IMR-90 (cell line): Measurements from ENCODE around the gene ARL14. TPM values are rescaled to one million over a fixed set of nuclear protein-coding genes. Genes with fewer than 3 reads are reported as not detected.
A peak's percentile ranks its signal among the peaks of the same experiment; 100 is the strongest.

ENCODE experiments used
- ATAC-seq: fragments of 200-7000 bp; cut with Tn5 transposase; 2 replicates; pipeline ENCODE4 v1.9.1; 2020; ENCODE audit warnings: low read depth, mild to moderate bottlenecking, moderate library complexity
- BruUV-seq: library from RNA; stranded (reverse); fragments of 400-500 nt; replicated peaks from 2 replicates; lab custom pipeline; 2021; lab: Mats Ljungman, UMichigan
- CTCF ChIA-PET: fragments of 300-600 bp; formaldehyde crosslinking; extraction: SDS; loops from one replicate; lab custom pipeline; 2021; ENCODE audit warnings: antibody characterized with exemption; lab: Yijun Ruan, JAX
- POLR2A ChIA-PET: fragments of 300-600 bp; sonication (Branson Sonifier 250); formaldehyde crosslinking; loops from one replicate; lab custom pipeline; 2022; ENCODE audit warnings: antibody characterized with exemption; ENCODE audit not compliant: unreplicated experiment; lab: Charles Lee
- DNase-seq: peaks from one replicate; pipeline ENCODE4 v3.0.0; 2013
- H2AFZ ChIP-seq: replicated peaks from 2 replicates; pipeline ENCODE3; 2013; ENCODE audit warnings: low read length, mild to moderate bottlenecking; ENCODE audit not compliant: poor library complexity
- H2AK5ac ChIP-seq: 2 replicates; pipeline ENCODE4 v1.6.1; 2013; ENCODE audit warnings: low read depth, low read length, inconsistent platforms
- H2AK9ac ChIP-seq: replicated peaks from 2 replicates; pipeline ENCODE3; 2013; ENCODE audit warnings: mild to moderate bottlenecking, low read depth, low read length, moderate library complexity; ENCODE audit not compliant: poor library complexity
- H2BK120ac ChIP-seq: 2 replicates; pipeline ENCODE4 v1.6.1; 2013; ENCODE audit warnings: low read depth, low read length, inconsistent platforms
- H2BK15ac ChIP-seq: 3 replicates; pipeline ENCODE4 v1.6.1; 2013; ENCODE audit warnings: low read depth, low read length, inconsistent platforms
- H2BK20ac ChIP-seq: 2 replicates; pipeline ENCODE4 v1.6.1; 2013; ENCODE audit warnings: low read depth, mild to moderate bottlenecking, inconsistent platforms, low read length, moderate library complexity
- H2BK5ac ChIP-seq: 2 replicates; pipeline ENCODE4 v1.6.1; 2013; ENCODE audit warnings: mild to moderate bottlenecking, low read depth, low read length, inconsistent platforms; ENCODE audit not compliant: poor library complexity, severe bottlenecking
- H3K14ac ChIP-seq: replicated peaks from 2 replicates; pipeline ENCODE4 v1.6.1; 2013; ENCODE audit warnings: low read depth, low read length, inconsistent platforms
- H3K18ac ChIP-seq: 2 replicates; pipeline ENCODE4 v1.6.1; 2013; ENCODE audit warnings: low read depth, low read length, control low read depth
- H3K23ac ChIP-seq: 2 replicates; pipeline ENCODE4 v1.6.1; 2013; ENCODE audit warnings: low read depth, low read length, inconsistent platforms
- H3K27ac ChIP-seq: 2 replicates; pipeline ENCODE4 v1.5.1; 2013; ENCODE audit warnings: mild to moderate bottlenecking, control low read depth, low read length; ENCODE audit not compliant: insufficient read depth
- H3K27me3 ChIP-seq: 2 replicates; pipeline ENCODE4 v1.6.1; 2013; ENCODE audit warnings: low read length; ENCODE audit not compliant: control insufficient read depth, insufficient read depth
- H3K36me3 ChIP-seq: 2 replicates; pipeline ENCODE4 v1.6.1; 2013; ENCODE audit warnings: low read length, mixed read lengths; ENCODE audit not compliant: control insufficient read depth, insufficient read depth
- H3K4ac ChIP-seq: 2 replicates; pipeline ENCODE4 v1.6.1; 2013; ENCODE audit warnings: low read depth, low read length, inconsistent platforms
- H3K4me1 ChIP-seq: 2 replicates; pipeline ENCODE4 v1.6.1; 2013; ENCODE audit warnings: low read length, mixed read lengths; ENCODE audit not compliant: control insufficient read depth, insufficient read depth
- H3K4me2 ChIP-seq: 2 replicates; pipeline ENCODE4 v1.6.1; 2013; ENCODE audit warnings: low read depth, mild to moderate bottlenecking, control low read depth, low read length, moderate library complexity
- H3K4me3 ChIP-seq: 2 replicates; pipeline ENCODE4 v1.5.1; 2013; ENCODE audit warnings: low read depth, mild to moderate bottlenecking, control low read depth, low read length, moderate library complexity; ENCODE audit not compliant: insufficient read depth
- H3K56ac ChIP-seq: 2 replicates; pipeline ENCODE4 v1.6.1; 2013; ENCODE audit warnings: low read length, inconsistent platforms; ENCODE audit not compliant: insufficient read depth; ENCODE audit errors: extremely low read depth
- H3K79me1 ChIP-seq, 2 experiments: 2 replicates each; pipeline ENCODE4 v1.6.1; 2013; ENCODE audit warnings: low read length in 2 of 2, inconsistent platforms in 1 of 2, low read depth in 1 of 2
- H3K9ac ChIP-seq: 2 replicates; pipeline ENCODE4 v1.6.1; 2013; ENCODE audit warnings: low read depth, low read length, control low read depth
- H3K9me1 ChIP-seq: 2 replicates; pipeline ENCODE4 v1.6.1; 2013; ENCODE audit warnings: low read length, inconsistent platforms; ENCODE audit not compliant: insufficient read depth
- H3K9me3 ChIP-seq: 2 replicates; pipeline ENCODE4 v1.6.1; 2013; ENCODE audit warnings: low read length; ENCODE audit not compliant: control insufficient read depth, insufficient read depth
- H4K20me1 ChIP-seq: 2 replicates; pipeline ENCODE4 v1.6.1; 2013; ENCODE audit warnings: low read length, inconsistent platforms; ENCODE audit not compliant: insufficient read depth
- H4K5ac ChIP-seq: 2 replicates; pipeline ENCODE4 v1.6.1; 2013; ENCODE audit warnings: mild to moderate bottlenecking, low read depth, low read length, control low read depth
- H4K8ac ChIP-seq, 2 experiments: 2 replicates each; pipeline ENCODE4 v1.6.1; 2013; ENCODE audit warnings: low read depth in 2 of 2, low read length in 2 of 2, control low read depth in 1 of 2, inconsistent platforms in 1 of 2
- H4K91ac ChIP-seq: 2 replicates; pipeline ENCODE4 v1.6.1; 2013; ENCODE audit warnings: low read depth, low read length, inconsistent platforms; ENCODE audit not compliant: insufficient read depth
- BHLHE40 ChIP-seq: fragments of 150-350 bp; IDR thresholded peaks from 2 replicates; pipeline ENCODE4 v1.6.1; 2016; ENCODE audit warnings: mild to moderate bottlenecking, low read depth, low read length
- CEBPB ChIP-seq: IDR thresholded peaks from 2 replicates; pipeline ENCODE4 v1.6.1; 2012; ENCODE audit warnings: low read depth, low read length, improper control_type of control experiment
- CHD1 ChIP-seq: IDR thresholded peaks from 2 replicates; pipeline ENCODE4 v1.6.1; 2012; ENCODE audit warnings: low read depth, low read length, improper control_type of control experiment
- FOS ChIP-seq: fragments of 150-350 bp; IDR thresholded peaks from 2 replicates; pipeline ENCODE4 v1.6.1; 2016; ENCODE audit warnings: low read depth, low read length
- POLR2A ChIP-seq: IDR thresholded peaks from 2 replicates; pipeline ENCODE4 v1.6.1; 2012; ENCODE audit warnings: mild to moderate bottlenecking, low read depth, low read length
- RAD21 ChIP-seq: IDR thresholded peaks from 2 replicates; pipeline ENCODE4 v1.6.1; 2012; ENCODE audit warnings: low read length, improper control_type of control experiment
- RCOR1 ChIP-seq: IDR thresholded peaks from 2 replicates; pipeline ENCODE4 v1.6.1; 2012; ENCODE audit warnings: mild to moderate bottlenecking, low read length, improper control_type of control experiment; ENCODE audit not compliant: insufficient replicate concordance
- RFX5 ChIP-seq: IDR thresholded peaks from 2 replicates; pipeline ENCODE4 v1.8.0; 2012; ENCODE audit warnings: low read depth, mild to moderate bottlenecking, low read length, moderate library complexity
- SMC3 ChIP-seq: fragments of 150-350 bp; IDR thresholded peaks from 2 replicates; pipeline ENCODE4 v1.6.1; 2016; ENCODE audit warnings: low read depth, mild to moderate bottlenecking, antibody characterized with exemption, low read length, moderate library complexity
- WGBS, 2 experiments: methylation state at CpG; one replicate each; pipeline versions ENCODE4 v1.1.5 to v1.1.7; 2013; ENCODE audit warnings: missing lambda C conversion rate in 2 of 2; ENCODE audit not compliant: insufficient read length in 1 of 2; ENCODE audit errors: extremely low coverage in 2 of 2; 5-methylcytosine and 5-hydroxymethylcytosine counted together
- dilution Hi-C: fragments of 300-500 bp; cut with HindIII; formaldehyde crosslinking; loops from one replicate; pipeline ENCODE4 v1.14.3; 2018; ENCODE audit warnings: low sequenced_read_pairs; ENCODE audit not compliant: unreplicated experiment
- in situ Hi-C: fragments of 300-500 bp; cut with MboI; formaldehyde crosslinking; loops from 3 replicates; pipeline ENCODE4 v1.14.3; 2019; ENCODE audit warnings: low sequenced_read_pairs, inconsistent platforms, mixed read lengths
- intact Hi-C: fragments of 100-400 bp; cut with micrococcal nuclease; formaldehyde crosslinking; loops from 2 replicates; pipeline ENCODE4 v1.10.0; 2022
- polyA plus RNA-seq, 3 experiments: library from polyadenylated mRNA; depleted of rRNA; stranded (reverse); fragments of >200 nt; gene quantifications; 2 replicates each; pipeline ENCODE4 v1.2.3, GENCODE V29; 2012; ENCODE audit warnings: low replicate concordance in 1 of 3
- total RNA-seq: library from RNA; depleted of rRNA; stranded (reverse); fragments of >200 nt; gene quantifications from 2 replicates; pipeline ENCODE4 v1.2.3, GENCODE V29; 2012
- TF ChIP-seq, protein P1 (sequence below): conservative IDR thresholded peaks from 2 replicates; pipeline ENCODE4 v1.5.1; 2012; ENCODE audit warnings: mild to moderate bottlenecking, low read depth, low read length, improper control_type of control experiment

ARL14 gene
- total and polyA plus RNA-seq, 2 of the 4 experiments (the other 2 are of a cell fraction), result 0.15 to 0.18 TPM

DNA sequence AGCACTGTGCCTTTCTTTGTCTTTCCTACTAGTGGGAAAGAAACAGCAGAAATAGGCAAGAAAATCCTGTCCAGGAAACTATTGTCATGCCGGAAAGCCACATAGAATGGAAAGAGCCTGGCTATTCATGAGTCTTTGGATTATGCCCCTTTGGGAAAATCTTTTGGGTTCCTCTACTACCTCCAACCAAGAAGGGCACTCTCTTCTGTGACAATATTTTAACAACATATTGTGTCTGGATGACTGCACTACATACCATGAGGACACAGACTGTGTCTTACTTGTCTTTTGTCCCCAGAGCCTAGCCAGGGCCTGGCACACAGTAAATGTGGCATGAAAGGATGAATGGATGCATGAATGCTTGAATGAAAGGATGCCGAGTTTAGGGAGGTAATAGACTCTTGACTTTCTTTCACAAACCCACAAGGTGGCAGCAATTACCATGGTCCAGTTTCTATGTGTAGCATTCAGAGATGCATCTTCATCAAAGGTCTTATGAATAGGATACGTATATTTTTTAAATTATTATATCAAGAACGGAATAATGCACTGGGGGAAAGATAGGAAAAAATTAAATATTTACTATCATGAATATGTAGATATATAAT is 30.3 kb downstream of the ARL14 start:
- no peak overlapping the region for H2BK15ac ChIP-seq
- H2BK120ac ChIP-seq, result no peak overlapping the region
- no peak overlapping the region for H2BK20ac ChIP-seq
- no peaks in the 10 kb centered on the region for H3K9me1 ChIP-seq
- H3K27me3 ChIP-seq, result peaks cover 6% of the 10 kb centered on the region
- no peak overlapping the region for H3K4me3 ChIP-seq
- H3K56ac ChIP-seq, result no peak overlapping the region
- H2BK5ac ChIP-seq, result no peak overlapping the region
- in situ Hi-C loops (loop anchor here (25.0 kb wide), 1 partner anchor 705 kb away; no protein-coding TSS in a partner anchor), dilution Hi-C loops (no loop called here), intact Hi-C loops (loop anchor here (1.0 to 10.0 kb wide), 3 partner anchors 235 to 715 kb away; no protein-coding TSS in a partner anchor)
- H4K20me1 ChIP-seq, result no peaks in the 10 kb centered on the region
- H3K14ac ChIP-seq, result no peak overlapping the region
- H2AK5ac ChIP-seq, result no peak overlapping the region
- no peaks in the 10 kb centered on the region for H3K36me3 ChIP-seq
- WGBS, 2 experiments, result no CpG with 5 or more reads among the region's 4 CpGs
- no peak overlapping the region for H3K9ac ChIP-seq
- no peak overlapping the region for H3K4me2 ChIP-seq
- H2AFZ ChIP-seq, result no peak overlapping the region
- peaks cover 3% of the 10 kb centered on the region; the same call in 1 of the 2 replicates for H3K4me1 ChIP-seq
- ATAC-seq (peak; percentile 89), DNase-seq (peak; percentile 50)
- no TSS peak for BruUV-seq
- H2AK9ac ChIP-seq, result no peak overlapping the region
- TF ChIP-seq POLR2A, result no peak
- no peak for TF ChIP-seq FOS
- TF ChIP-seq RCOR1, result no peak
- TF ChIP-seq CHD1, result no peak
- TF ChIP-seq CEBPB, result no peak
- TF ChIP-seq RAD21, result peak; percentile 60
- TF ChIP-seq, protein P1, sequence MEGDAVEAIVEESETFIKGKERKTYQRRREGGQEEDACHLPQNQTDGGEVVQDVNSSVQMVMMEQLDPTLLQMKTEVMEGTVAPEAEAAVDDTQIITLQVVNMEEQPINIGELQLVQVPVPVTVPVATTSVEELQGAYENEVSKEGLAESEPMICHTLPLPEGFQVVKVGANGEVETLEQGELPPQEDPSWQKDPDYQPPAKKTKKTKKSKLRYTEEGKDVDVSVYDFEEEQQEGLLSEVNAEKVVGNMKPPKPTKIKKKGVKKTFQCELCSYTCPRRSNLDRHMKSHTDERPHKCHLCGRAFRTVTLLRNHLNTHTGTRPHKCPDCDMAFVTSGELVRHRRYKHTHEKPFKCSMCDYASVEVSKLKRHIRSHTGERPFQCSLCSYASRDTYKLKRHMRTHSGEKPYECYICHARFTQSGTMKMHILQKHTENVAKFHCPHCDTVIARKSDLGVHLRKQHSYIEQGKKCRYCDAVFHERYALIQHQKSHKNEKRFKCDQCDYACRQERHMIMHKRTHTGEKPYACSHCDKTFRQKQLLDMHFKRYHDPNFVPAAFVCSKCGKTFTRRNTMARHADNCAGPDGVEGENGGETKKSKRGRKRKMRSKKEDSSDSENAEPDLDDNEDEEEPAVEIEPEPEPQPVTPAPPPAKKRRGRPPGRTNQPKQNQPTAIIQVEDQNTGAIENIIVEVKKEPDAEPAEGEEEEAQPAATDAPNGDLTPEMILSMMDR, result peak; percentile 51
- TF ChIP-seq SMC3, result peak; percentile 37; the same call in 1 of the 2 replicates
- TF ChIP-seq RFX5, result no peak
- no peak for TF ChIP-seq BHLHE40
- H4K5ac ChIP-seq, result no peak overlapping the region
- no peaks in the 10 kb centered on the region for H3K9me3 ChIP-seq
- H3K79me1 ChIP-seq, result no peaks in the 10 kb centered on the region
- no peak overlapping the region for H4K8ac ChIP-seq
- H3K27ac ChIP-seq, result no peak overlapping the region
- H3K23ac ChIP-seq, result 0 out of 2 replicates have a peak overlapping the region, but pooled peaks have one; percentile 72
- POLR2A ChIA-PET, result no interaction called here
- H3K18ac ChIP-seq, result no peak overlapping the region
- no peak overlapping the region for H4K91ac ChIP-seq
- CTCF ChIA-PET, result no interaction called here
- H3K4ac ChIP-seq, result no peak overlapping the region
